Measurements from ENCODE around the gene MOSPD2.

DNA sequence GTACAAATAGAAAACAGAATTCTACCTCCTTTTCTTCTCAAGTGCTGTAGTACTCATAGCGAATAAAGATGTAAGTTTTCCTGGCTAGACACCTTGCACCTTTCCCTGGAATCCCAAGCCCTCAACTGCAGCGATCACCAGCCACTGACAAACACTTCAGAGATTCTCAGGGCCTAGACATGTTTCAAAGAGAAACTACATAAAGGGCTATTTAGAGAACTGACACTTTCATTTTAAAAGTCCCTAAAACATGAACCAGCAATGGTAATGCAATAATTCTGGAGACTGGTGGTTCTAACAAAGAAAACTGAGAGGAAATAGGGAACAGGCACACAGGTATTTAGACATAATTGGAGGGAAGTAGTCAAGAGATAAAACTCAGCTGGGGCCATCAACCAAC, 36.1 kb upstream of the MOSPD2 start:
- TF ChIP-seq EZH2phosphoT487 (IDR thresholded peaks at IDR 0.05; ENCODE audit: low read depth, severe bottlenecking, unreplicated experiment) = no peak
- TF ChIP-seq, protein P1, sequence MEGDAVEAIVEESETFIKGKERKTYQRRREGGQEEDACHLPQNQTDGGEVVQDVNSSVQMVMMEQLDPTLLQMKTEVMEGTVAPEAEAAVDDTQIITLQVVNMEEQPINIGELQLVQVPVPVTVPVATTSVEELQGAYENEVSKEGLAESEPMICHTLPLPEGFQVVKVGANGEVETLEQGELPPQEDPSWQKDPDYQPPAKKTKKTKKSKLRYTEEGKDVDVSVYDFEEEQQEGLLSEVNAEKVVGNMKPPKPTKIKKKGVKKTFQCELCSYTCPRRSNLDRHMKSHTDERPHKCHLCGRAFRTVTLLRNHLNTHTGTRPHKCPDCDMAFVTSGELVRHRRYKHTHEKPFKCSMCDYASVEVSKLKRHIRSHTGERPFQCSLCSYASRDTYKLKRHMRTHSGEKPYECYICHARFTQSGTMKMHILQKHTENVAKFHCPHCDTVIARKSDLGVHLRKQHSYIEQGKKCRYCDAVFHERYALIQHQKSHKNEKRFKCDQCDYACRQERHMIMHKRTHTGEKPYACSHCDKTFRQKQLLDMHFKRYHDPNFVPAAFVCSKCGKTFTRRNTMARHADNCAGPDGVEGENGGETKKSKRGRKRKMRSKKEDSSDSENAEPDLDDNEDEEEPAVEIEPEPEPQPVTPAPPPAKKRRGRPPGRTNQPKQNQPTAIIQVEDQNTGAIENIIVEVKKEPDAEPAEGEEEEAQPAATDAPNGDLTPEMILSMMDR (IDR thresholded peaks at IDR 0.05; ENCODE audit: poor library complexity) = no peak
- no peak for TF ChIP-seq EZH2 (IDR thresholded peaks at IDR 0.05; ENCODE audit: borderline replicate concordance)
